Prostate gland (tissue), 2 donors: Measurements from ENCODE around the gene FUBP3. TPM values are rescaled to one million over a fixed set of nuclear protein-coding genes. Genes with fewer than 3 reads are reported as not detected.

Source experiments
- DNase-seq: peaks from one replicate; pipeline ENCODE4 v3.0.0-alpha.2; 2019; ENCODE audit warnings: low spot score
- H3K27ac ChIP-seq, 2 donors: fragments of 200-600 bp; sonication (generic); 2 replicates each; pipeline ENCODE4 v1.5.1; 2017 to 2019
- H3K27me3 ChIP-seq: fragments of 200-600 bp; sonication (generic); replicated peaks from 2 replicates; pipeline ENCODE4 v1.5.1; 2019; ENCODE audit not compliant: insufficient read depth
- H3K36me3 ChIP-seq, 2 donors: fragments of 200-600 bp; sonication (generic); 1 replicate in 1 of 2; 2 replicates in 1 of 2; pipeline versions ENCODE4 v1.5.1 to v1.8.1; 2017 to 2019
- H3K4me1 ChIP-seq: fragments of 200-600 bp; sonication (generic); replicated peaks from 2 replicates; pipeline ENCODE4 v1.5.1; 2019
- H3K4me3 ChIP-seq, 2 donors: fragments of 200-600 bp; sonication (generic); 2 replicates each; pipeline ENCODE4 v1.5.1; 2017 to 2019
- H3K9me3 ChIP-seq: fragments of 200-600 bp; sonication (generic); 2 replicates; pipeline ENCODE4 v1.5.1; 2017
- POLR2A ChIP-seq: fragments of 450-650 bp; IDR thresholded peaks from one replicate; pipeline ENCODE4 v1.6.1; 2016; ENCODE audit warnings: antibody characterized with exemption, mild to moderate bottlenecking
- POLR2AphosphoS5 ChIP-seq: sonication (generic); formaldehyde crosslinking; IDR thresholded peaks from one replicate; pipeline ENCODE4 v1.6.1; 2017; ENCODE audit warnings: antibody characterized with exemption
- WGBS: methylation state at CpG from one replicate; pipeline ENCODE4 v1.1.5; 2018; 5-methylcytosine and 5-hydroxymethylcytosine counted together
- intact Hi-C: fragments of 100-400 bp; cut with DNase I; formaldehyde crosslinking; loops from one replicate; pipeline ENCODE4 v1.14.2; 2022
- total RNA-seq, 2 donors: library from RNA; depleted of rRNA; stranded (reverse); fragments of >200 nt; gene quantifications; one replicate each; pipeline ENCODE4 v1.1.0, GENCODE V29; 2016
- TF ChIP-seq, protein P1 (sequence below), 4 experiments: fragments of 200-600 bp in 2 of 4; fragments of 450-650 bp in 2 of 4; sonication (generic) in 2 of 4; IDR thresholded peaks; 1 replicate in 3 of 4; 2 replicates in 1 of 4; pipeline ENCODE4 v1.5.1; 2016 to 2019; ENCODE audit warnings: antibody characterized with exemption in 4 of 4, mild to moderate bottlenecking in 2 of 4, moderate library complexity in 2 of 4

The FUBP3 gene
- total RNA-seq, 2 donors from 2014 or later, result 40.4 to 111 TPM

DNA sequence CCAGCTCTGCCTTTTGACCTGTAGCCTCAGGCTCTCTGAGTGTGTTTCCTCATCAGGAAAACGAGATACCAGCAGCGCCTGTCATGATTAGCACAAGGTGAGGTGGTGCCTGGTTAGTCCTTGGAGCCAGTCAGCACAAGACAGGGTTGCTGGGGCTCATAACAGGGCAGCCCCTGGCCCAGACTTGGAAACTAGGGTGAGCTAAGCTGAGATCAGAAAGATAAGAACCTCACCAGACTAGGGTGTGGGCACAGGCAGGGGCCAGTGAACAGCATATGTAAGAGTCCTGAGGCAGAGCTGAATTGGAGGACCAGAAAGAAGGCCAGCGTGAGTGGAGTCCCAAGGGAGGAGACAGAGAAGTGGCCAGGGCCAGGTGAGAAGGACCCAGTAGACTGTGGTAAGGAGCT lies 42.7 kb upstream of the FUBP3 start:
- intact Hi-C loops, result no loop called here
- TF ChIP-seq, protein P1, sequence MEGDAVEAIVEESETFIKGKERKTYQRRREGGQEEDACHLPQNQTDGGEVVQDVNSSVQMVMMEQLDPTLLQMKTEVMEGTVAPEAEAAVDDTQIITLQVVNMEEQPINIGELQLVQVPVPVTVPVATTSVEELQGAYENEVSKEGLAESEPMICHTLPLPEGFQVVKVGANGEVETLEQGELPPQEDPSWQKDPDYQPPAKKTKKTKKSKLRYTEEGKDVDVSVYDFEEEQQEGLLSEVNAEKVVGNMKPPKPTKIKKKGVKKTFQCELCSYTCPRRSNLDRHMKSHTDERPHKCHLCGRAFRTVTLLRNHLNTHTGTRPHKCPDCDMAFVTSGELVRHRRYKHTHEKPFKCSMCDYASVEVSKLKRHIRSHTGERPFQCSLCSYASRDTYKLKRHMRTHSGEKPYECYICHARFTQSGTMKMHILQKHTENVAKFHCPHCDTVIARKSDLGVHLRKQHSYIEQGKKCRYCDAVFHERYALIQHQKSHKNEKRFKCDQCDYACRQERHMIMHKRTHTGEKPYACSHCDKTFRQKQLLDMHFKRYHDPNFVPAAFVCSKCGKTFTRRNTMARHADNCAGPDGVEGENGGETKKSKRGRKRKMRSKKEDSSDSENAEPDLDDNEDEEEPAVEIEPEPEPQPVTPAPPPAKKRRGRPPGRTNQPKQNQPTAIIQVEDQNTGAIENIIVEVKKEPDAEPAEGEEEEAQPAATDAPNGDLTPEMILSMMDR (IDR thresholded peaks at IDR 0.05), result no peak
- TF ChIP-seq POLR2A (no peak), POLR2AphosphoS5 (no peak)
- no peaks in the 10 kb centered on the region for H3K27me3 ChIP-seq
- H3K4me3 ChIP-seq, result no peak overlapping the region
- H3K4me1 ChIP-seq, result no peaks in the 10 kb centered on the region
- H3K36me3 ChIP-seq, result no peaks in the 10 kb centered on the region
- no peak overlapping the region for H3K27ac ChIP-seq
- no peaks in the 10 kb centered on the region for H3K9me3 ChIP-seq
- DNase-seq, result no peak
- 78% methylated on average over 3 of the region's 3 CpGs for WGBS

DNA sequence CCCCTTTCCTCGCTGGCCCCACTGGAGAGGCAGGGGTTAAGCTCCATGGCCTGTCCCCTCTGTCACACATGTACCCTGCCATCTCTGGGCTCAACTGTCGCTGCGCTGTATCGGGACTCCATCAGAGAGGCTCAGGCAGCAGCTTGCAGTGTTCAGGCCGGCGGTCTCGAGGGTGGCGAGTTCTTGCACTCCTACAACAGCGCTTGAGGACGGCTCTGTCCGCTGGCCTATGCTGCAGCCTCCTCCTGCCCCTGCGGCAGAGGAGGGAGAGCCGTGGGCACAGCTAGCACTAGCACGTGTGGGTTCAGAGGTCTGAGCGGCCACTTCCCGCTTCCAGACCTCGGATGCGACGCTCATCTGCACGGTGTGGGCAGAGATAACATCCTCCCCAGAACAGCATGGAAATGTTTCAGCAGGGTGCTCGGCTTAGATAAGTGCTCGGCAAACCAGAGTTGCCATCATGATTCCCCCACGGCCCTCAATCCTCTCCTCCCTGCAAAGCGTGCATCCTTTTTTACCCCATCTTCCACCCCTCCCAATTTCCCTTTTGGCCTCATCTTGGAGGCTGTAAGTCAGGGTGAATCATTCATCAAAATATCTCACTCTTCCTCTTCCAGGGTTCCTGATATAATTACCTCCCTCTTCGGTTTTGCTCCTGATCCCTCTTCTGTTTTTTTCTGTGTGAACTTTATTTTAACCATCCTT lies 41.9 kb upstream of the FUBP3 start:
- no peaks in the 10 kb centered on the region for H3K27me3 ChIP-seq
- 55% methylated on average over 23 of the region's 25 CpGs for WGBS
- intact Hi-C loops, result no loop called here
- H3K9me3 ChIP-seq, result no peaks in the 10 kb centered on the region
- no peak overlapping the region for H3K27ac ChIP-seq
- no peak overlapping the region for H3K4me3 ChIP-seq
- TF ChIP-seq, protein P1 (IDR thresholded peaks at IDR 0.05), result no peak
- TF ChIP-seq POLR2AphosphoS5, result no peak
- TF ChIP-seq POLR2A, result no peak
- no peaks in the 10 kb centered on the region for H3K36me3 ChIP-seq
- DNase-seq, result no peak
- no peaks in the 10 kb centered on the region for H3K4me1 ChIP-seq

DNA sequence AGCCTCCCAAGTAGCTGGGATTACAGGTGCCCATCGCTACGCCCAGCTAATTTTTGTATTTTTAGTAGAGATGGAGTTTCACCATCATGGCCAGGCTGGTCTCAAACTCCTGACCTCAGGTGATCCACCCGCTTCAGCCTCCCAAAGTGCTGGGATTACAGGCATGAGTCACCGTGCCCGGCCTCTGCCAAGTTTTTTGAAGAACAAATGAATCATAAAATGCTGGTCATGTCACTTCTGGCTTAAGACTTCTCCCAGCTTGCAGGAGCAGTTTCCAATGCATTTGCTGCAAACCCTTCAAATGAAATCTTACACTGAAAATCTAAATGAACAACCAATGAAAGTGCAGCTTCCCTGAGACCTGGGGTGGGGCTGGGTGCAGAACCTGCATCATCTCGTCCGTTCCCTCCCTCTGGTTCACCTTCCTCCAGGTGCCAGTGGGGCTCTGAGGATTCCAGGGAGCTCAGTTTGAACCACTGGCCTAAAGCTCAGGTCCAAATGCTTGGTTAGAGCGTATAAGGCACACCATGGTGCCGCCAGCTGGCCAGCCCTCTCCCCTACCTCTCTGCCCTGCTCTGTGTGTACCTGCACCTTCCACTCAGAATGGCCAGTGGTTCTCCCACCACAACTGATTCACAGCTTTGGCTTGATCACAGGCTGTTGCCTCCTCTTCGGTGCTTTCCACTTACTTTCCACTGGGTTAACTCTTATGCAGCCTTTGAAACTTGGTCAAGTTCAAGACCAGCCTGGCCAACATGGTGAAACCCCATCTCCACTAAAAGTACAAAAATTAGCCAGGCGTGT lies 39.8 kb upstream of the FUBP3 start:
- intact Hi-C loops, result no loop called here
- peak; percentile 55 for DNase-seq
- WGBS, result 42% methylated on average over 11 of the region's 11 CpGs
- Histone ChIP-seq H3K4me1 (no peaks in the 10 kb centered on the region), H3K9me3 (no peaks in the 10 kb centered on the region), H3K4me3 (no peak overlapping the region), H3K27ac (no peak overlapping the region), H3K27me3 (no peaks in the 10 kb centered on the region), H3K36me3 (no peaks in the 10 kb centered on the region)
- TF ChIP-seq POLR2A (no peak), POLR2AphosphoS5 (peak; percentile 79)
- TF ChIP-seq, protein P1 (IDR thresholded peaks at IDR 0.05), result no peak

DNA sequence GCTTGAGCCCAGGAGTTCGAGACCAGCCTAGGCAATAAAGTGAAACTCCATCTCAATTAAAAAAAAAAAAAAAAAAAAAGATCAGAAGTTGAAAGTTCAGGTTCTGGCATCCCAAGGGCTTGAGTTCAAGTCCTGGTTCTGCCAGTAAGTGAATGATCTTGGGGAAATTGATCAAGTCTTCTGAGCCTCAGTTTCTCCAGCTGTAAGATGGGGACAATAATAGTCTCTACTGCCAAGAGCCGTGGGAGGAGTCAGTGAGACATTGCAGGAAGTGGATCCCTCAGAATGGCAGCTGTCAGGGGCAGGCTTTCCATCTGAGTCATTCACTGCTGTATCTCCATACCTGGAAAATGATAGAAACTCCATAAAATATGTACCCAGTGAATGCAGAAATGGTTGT lies 37.8 kb upstream of the FUBP3 start:
- intact Hi-C loops, result no loop called here
- Histone ChIP-seq H3K36me3 (no peaks in the 10 kb centered on the region), H3K27me3 (no peaks in the 10 kb centered on the region), H3K9me3 (no peaks in the 10 kb centered on the region), H3K27ac (no peak overlapping the region), H3K4me1 (no peaks in the 10 kb centered on the region), H3K4me3 (no peak overlapping the region)
- TF ChIP-seq POLR2AphosphoS5 (no peak), POLR2A (no peak)
- TF ChIP-seq, protein P1 (IDR thresholded peaks at IDR 0.05), result no peak
- DNase-seq, result no peak
- 72% methylated on average over 2 of the region's 2 CpGs for WGBS
